ENCODE results near the gene CLEC4D.
"Not testable (repeated sequence)": the region's sequence is repeated elsewhere in the genome, so short reads cannot be mapped to it uniquely, and the experiment has no call there.

CLEC4D gene

DNA sequence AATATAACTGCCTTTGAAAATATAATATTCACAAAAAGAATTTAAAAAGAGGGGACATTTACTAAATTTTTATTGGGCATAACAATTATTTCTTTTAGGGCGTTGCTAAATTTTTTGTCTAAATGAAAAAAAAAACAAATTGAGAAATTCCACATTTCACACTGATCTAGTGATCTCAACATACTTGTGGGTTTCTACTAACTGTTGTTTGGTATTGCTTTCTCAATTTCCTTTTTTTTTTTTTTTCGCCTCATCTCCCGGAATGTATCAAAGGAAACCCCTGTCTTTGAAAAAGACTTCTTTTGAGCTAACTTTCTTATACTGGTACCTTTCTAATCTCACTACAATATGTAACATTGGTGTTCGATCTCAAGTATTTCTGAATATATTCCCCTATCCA lies at the start of gene CLEC4D:
Gene CLEC4D (plus strand): TSS at position 248 of the 400 bp plus-strand sequence. CDS start 230 bp downstream, outside the sequence.
- no peak for DNase-seq

DNA sequence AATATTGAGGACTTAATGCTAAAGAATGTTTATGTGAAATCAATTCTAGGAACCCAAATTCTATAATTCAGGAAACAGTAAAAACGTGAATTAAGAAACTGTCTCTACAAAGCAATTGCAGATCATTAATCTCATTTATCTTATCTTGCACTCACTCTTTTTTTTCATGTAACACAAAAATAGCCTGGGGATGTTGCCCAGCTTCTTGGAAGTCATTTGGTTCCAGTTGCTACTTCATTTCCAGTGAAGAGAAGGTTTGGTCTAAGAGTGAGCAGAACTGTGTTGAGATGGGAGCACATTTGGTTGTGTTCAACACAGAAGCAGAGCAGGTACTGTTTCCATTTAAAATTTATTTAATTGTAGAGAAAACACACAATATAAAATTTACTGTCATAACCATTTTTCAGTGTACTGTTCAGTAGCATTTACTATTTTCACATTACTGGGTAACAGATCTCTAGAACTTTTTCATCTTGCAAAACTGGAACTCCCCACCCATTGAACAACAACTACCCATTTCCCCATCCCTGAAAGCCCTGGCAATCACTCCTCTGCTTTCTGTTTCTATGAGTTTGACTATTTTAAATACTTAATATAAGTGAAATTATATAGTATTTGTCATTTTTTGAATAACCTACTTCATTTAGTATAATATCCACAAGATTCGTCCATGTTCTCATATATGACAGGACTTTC lies 47.9 kb upstream of the CLEC4D start:
- no peak for DNase-seq

DNA sequence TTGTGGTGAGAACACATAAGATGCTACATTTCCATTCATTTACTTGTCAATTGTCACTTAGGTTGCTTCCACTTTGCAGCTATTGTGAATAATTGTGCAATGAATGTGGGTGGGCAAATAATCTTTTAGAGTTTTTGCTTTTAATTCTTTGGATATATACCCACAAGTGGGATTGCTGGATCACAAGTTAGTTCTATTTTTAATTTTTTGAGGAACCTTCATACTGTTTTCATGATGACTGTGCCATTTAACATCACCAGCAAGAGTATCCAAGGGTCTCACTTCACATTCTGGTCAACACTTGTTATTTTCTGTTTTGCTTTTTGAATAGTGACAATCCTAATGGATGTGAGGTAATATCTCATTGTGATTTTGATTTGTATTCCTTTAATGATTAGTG lies 47.1 kb upstream of the CLEC4D start:
- no peak for DNase-seq

DNA sequence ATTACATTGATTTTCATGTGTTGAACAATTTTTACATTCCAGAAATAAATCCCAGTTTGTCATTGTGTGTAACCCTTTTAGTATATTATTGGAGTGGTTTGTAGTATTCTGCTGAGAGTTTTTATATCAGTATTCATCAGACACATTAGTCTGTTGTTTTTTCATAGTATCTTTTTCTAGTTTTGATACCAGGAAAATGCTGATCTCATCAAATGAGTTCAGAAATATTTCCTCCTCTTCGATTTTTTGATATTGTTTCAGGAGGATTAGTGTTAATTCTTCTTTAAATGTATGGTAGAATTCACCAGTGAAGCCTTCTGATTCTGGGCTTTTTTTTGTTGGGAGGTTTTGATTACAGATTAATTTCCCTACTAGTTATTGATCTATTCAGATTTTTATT lies 42.2 kb upstream of the CLEC4D start:
- no peak for DNase-seq

DNA sequence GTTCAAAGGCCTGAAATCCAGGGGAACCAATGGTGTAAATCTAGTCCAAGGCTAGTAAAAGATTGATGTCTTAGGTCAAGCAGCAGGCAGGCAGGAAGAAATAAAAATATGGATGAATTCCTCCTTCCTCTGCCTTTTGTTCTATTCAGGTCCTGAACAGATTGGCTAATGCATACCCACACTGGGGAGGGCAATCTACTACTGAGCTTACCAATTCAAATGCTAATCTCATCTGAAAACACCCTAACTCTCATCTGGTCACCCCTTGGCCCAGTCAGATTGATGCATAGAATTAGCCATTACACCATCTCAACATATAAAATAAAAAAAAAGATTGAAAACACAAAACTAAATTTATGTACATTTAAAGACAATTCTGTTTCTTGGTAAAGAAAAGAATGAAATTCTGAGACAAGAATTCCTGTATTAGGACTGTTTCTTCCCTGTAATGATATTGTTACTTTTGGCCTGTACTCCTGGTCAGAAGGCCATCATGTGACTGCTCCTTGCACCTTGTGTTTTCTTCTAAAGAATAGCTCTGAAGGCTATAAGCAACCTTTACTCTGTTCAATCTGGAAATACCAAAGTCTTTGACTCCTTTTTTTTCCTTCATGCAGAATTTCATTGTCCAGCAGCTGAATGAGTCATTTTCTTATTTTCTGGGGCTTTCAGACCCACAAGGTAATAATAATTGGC lies 37.6 kb upstream of the CLEC4D start:
- DNase-seq: no peak

DNA sequence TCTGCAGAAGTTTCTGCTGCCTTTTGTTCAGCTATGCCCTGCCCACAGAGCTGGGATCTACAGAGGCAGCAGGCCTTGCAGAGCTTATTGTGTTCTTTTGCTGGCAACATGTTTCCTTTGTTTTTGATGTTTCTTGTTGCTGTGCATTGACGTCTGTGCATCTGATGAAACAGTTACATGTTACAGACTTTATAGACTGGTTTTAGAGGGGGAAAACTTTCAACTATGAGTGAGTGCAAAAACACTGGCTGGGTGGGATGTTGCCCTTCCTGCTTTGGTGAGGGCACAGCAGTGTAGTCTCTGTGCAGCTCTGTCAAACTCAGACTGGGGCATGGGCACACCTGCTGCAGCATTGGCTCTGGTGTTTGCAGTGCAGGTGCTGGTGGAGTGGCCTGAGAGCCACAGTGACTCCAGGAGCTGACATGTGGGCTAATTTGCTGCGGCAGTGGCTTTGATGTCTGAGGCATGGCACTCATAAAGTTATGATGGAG lies 30.7 kb upstream of the CLEC4D start:
- no peak for DNase-seq

DNA sequence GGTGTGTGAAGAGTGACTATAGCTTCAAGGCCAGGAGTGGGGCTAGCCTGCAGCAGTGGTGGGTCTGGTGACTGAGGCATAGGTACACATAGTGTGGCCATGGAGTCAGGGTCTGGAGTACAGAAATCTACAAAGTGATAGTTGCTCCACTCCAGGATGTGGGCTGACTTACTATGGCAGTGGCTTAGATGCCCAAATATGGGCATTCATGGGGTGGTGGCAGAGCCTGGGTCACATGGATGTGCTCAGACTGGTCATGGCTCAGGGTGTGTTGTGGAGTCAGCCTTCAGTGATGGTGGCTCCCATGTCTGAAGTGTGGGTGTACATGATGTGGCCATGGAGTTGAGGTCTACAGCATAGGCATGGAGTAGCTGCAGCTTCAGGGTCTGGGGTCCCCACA lies 30.2 kb upstream of the CLEC4D start:
- DNase-seq: no peak

DNA sequence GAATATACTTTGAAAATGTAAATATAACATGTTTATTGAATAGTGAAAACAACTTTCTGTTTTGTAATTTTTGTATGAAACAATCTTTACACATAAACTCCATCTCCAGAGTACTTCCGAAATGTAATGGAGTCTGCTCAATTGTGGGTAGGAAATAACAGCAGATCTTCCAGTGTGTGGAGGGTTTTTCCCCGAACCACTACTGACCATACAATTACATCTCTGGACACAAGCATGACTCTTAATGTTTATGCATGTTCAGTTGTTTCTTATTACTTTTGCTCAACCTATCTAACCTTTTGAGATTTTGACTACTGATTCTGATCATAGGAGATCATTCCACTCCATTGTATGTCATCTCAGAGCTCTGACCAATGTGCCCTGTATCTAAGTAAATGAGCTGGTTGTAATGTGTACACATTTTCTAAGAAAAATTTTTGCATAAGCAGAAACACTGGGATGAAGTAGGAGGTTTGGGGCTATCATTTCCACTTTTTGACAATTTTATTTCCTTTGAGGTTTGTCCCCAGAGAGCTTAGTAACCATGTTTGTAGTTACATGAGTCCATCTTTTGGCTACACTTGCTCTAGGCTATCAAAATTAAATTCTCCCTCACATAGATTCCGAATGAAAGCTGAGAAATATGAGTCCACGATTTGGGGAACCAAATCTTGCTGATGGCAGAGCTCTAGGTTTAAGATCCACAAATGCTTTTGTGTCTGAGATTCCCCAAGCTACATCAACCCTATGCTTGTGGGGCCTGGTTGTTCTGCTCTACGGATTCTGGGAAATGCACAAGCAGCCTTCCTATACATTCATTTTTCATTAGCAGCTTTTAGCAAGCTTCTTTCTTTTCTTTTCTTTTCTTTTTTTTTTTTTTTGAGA lies 21.4 kb upstream of the CLEC4D start:
- DNase-seq: no peak

DNA sequence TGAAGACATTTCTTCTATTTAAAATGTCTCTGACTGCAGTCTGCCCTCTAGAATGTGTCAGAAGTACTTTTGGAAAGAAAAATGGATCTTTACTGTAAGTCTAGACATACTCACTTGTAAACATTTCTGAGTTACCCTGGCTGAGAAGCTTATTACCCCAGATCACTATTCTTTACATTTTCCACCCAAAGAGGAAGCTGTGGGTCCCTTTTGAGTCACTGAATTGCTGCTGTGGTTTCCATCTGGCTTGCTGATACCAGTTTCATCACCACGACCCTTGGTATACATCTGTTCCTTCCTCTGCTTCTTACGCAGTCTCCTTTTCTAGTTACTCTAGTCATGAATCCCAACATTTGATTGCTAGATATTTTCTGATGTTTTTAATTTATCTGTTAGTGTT lies 20.2 kb upstream of the CLEC4D start:
- no peak for DNase-seq

DNA sequence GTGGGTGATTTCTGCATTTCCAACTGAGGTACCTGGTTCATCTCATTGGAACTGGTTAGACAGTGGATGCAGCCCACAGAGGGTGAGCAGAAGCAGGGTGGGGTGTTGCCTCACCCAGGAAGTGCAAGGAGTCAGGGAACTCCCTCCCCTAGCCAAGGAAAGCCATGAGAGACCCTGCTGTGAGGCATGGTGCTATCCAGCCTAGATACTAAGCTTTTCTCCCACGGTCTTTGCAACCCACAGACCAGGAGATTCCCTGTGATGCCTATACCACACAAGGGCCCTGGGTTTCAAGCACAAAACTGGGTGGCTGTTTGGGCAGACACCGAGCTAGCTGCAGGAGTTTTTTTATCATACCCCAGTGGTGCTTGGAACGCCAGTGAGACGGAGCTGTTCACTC lies 17.6 kb upstream of the CLEC4D start:
- not testable (repeated sequence) for DNase-seq

DNA sequence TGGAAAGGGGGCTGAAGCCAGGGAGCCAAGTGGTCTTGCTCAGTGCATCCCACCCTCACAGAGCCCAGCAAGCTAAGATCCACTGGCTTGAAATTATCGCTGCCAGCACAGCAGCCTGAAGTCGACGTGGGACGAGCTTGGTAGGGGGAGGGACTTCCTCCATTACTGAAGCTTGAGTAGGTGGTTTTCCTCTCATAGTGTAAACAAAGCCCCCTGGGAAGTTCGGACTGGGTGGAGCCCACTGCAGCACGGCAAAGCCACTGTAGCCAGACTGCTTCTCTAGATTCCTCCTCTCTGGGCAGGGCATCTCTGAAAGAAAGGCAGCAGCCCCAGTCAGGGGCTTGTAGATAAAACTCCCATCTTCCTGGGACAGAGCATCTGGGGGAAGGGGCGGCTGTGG lies 17.2 kb upstream of the CLEC4D start:
- DNase-seq: not testable (repeated sequence)

DNA sequence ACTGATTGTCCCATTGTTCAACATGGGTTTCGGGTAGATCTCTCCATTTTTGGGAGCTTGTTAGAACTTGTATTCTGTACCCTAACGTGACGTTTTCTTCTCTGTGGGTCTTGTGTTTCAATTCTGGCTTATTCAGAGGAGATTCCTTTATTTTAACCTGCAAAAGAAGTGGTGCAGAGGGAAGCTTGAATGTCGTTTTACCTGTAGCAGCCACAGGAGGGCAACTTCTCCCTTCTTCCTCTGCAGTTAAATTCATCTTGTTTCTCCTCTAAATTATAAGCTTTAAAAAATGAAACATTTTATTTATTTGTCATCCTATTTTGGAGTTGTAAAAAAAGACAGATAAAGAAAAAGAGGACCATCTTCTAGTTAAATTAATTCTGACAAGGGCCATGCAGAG lies 13.7 kb upstream of the CLEC4D start:
- DNase-seq: no peak

DNA sequence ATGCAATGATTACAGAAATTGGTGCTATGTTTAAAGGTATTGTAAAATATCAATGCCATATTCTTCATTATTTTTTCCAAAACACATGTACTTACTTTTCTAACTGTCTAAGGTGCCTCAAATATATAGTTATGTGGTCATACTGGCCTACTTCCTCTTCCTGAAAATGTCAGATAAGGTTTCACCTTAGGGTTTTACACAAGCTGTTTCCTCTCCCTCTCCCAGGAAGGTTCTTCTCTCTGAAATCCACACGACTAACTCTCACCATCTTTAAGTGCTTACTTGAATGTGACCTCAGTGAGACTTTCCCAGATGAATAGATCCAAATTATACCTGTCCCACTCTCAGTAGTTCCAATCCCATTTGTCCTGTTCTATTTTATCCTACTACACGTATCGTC lies 11.6 kb upstream of the CLEC4D start:
- DNase-seq: no peak

DNA sequence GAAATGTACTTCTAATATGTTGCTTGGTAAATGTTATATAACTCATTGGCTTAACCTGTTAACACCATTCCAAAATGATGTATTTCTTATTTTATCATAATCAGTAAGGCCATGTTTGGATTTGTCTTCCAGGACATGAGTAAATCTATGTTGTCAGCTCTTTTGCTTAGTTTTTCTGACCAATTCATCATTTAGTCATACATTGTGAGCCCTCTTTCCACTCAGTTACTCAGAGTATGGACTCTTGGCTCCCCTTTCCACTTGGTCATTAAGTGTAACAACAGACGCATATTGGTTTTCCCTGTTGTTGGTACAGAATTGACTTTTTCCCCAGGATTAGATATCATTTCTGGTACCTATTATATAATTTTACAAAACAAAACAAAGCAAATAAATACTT lies 9.0 kb upstream of the CLEC4D start:
- DNase-seq: no peak

DNA sequence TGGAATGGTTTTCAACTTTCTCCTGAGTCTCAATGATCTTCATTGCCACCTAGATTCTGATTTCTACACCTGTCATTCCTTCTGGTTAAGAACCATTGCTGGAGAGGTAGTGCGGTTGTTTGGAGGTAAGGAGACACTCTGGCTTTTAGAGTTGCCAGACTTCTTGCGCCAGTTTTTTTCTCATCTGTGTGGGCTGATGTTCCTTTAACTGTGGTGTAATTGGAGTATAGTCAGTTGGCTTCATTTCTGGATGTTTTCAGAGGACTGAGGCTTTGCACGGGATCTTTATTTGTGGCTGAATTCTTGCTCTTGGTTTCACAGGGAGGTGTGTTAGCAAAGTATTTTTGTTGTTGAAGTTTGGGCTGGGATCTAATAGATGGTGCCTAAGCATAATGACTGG lies 5.7 kb upstream of the CLEC4D start:
- DNase-seq: no peak

DNA sequence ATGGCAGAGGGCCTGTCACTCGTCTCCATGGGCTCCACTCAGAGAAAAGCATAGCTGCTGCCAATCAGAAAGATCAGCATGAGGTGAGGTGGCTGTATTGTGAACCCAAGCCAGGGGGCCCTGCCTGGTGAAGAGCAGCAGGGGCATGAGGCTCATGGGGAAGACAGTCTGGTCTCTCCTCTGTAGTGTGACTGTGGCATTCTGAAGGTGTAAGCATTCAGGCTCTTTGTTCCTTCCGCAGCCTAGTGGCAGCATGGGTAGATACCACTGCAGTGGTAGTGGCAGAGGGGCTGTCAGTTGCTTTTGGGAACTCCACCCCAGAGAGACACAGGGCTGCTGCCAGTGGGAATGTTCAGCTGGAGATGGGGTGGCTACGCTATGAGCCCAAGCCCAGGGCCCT lies 5.1 kb upstream of the CLEC4D start:
- DNase-seq: no peak

DNA sequence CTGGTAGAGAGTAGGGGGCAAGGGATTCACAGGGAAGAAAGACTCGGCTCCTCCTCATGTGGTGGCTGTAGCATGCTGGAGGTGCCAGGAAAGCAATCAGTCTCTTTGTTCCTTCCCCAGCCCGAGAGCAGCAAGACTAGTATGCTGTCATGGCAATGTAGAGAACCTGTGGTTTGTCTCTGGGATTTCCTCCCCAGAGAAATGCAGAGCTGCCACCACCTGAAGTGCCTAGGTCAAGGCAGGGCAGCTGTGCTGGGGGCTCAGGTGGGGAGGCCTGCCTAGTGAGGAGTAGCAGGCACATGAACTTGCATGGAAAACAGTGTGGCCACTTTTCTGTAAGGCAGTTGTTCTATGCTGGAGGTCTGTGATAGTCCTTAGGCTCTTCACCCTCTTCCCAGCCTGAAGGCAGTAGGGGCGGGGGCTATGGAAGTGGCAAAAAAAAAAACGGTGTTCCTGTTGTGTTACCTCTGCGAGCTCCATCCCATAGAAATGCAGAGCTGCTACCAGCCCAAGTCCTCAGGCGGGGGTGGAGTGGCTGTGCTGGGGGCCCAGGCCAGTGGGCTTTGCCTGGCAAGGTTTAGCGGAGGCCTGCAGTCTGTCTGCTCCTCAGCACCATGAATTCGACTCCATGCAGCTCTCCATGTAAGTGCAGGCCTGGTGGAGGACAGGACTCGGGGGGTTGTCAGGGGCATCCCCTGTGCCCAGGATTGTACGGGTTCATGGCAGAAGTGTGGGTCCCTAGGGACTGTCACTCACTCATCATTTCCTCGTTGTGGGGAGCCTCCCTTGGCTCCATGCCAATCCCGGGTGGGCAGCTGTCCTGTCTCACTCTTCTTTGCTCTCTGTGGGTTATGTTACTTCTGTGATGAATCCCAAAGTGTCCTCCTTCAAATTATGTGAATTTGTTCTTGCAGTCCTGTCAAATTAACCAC lies 4.1 kb upstream of the CLEC4D start:
- no peak for DNase-seq

DNA sequence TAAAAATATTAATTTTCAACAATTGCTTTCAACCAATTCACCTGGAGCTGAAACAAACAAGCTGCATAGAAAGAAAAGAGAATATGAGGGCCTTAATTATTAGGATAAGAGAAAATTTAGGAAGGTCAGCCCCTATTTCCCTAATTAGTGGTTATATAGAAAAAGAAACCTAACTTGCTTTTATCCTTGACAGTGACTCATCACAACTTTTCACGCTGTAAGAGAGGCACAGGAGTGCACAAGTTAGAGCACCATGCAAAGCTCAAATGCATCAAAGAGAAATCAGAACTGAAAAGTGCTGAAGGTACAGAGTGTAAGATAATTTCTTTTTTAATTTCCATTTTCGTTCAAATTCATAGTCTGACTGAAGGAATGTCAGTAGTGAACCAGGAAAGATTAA lies 4.7 kb downstream of the CLEC4D start:
- no peak for DNase-seq

DNA sequence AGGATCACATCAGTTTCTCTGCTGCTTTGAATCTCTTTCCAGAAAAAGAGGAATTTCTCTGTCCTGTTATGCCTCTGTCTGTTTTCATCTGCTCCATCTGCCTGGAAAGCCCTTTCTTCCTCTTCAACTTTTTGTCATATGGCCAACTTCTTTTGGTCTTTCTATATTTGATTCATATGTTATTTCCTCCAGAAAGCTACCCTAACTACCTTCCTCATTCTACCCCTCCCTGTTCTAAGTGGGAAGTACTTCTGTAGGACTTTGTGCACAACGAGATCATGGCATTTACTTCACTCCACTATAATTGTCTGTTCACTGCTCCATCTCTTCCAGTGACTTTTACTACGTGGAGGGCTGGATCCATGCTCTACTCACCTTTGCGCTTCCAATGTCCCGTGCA lies 5.9 kb downstream of the CLEC4D start:
- DNase-seq: no peak

DNA sequence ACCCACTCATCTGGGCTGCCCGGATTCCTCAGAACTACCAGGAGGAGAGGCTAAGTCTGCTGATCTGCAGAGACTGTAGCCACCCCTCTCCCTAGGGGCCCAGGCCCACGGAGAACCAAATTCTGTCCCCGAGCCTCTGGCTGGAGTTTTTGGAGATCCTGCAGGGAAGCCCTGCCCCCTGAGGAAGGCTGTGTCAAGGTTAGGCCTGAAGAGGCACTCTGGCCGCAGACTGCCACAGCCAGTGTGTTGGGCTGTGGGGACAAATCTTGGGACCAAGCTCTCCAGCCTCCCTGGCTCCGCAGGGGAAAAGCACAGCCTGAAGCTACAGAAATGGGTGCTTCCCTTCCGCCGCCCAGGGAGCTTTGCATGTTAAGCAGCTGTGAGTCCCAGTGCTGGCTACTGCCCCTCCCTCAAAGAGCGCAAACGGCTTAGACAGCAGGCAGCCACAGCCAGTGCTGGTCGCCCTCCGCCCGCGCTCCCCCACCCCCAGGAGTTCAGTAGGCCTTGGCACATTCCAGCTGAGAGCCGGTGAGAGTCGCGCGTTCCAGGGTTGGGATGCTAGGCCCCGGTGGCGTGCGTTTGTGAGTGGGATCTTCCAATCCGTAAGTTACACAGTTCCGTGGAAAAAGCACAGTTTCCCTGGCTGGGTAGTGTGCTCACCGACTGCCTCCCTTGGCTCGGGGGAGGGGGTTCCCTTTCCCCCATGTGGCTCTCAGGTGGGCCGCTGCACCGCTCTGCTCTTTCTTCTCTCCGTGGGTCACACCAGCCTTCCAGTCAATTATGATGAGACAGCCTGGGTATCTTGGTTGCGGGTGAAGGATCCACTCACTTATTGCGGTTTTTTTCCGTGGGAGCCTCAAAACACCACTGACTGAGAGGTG lies 14.2 kb downstream of the CLEC4D start:
- DNase-seq: no peak

DNA sequence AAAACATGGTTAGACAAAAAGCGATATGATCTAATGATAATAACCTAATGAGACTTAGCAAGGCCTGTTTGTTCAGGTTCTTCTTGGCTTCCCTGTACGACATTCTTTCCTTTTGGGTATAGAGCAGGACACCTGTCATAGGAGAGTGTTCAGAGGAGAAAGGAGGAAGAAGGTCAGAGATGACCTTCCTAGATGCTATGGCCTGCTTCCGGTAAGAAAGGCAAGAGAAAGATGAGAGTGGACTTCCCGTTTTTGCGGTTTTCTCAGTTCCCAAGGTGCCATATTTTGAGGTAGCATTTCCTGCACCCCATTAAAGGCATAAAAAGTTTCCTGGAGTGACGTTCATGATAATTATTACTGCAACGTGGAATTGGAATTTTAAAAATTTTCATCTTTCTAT lies 18.7 kb downstream of the CLEC4D start:
- no peak for DNase-seq

Data from NCI-H226 (cell line).